SK-N-SH (cell line): ENCODE measurements around the gene RNF13.

ENCODE experiments used
- CTCF ChIP-seq: fragments of 200-600 bp; sonication (generic); IDR thresholded peaks from 2 replicates; pipeline ENCODE4 v1.6.1; 2017; ENCODE audit warnings: antibody characterized with exemption, mild to moderate bottlenecking, moderate library complexity
- EP300 ChIP-seq, 2 experiments: IDR thresholded peaks; 2 replicates each; pipeline versions ENCODE4 v1.4.0 to v1.6.1; 2012; ENCODE audit warnings: borderline replicate concordance in 1 of 2, low read depth in 1 of 2, low read length in 1 of 2
- EZH2phosphoT487 ChIP-seq: fragments of 200-600 bp; sonication (generic); IDR thresholded peaks from 2 replicates; pipeline ENCODE4 v1.6.1; 2017; ENCODE audit warnings: low read depth, mixed run types, mild to moderate bottlenecking, antibody characterized with exemption, moderate library complexity, borderline replicate concordance
- JUND ChIP-seq: IDR thresholded peaks from 2 replicates; pipeline ENCODE4 v1.4.0; 2012
- PBX3 ChIP-seq: IDR thresholded peaks from 2 replicates; pipeline ENCODE4; 2012
- POLR2AphosphoS5 ChIP-seq: IDR thresholded peaks from 2 replicates; pipeline ENCODE4 v1.6.1; 2012; ENCODE audit warnings: low read depth, low read length
- RAD21 ChIP-seq: IDR thresholded peaks from 2 replicates; pipeline ENCODE4 v1.6.1; 2012; ENCODE audit warnings: mild to moderate bottlenecking, low read length
- SIN3A ChIP-seq: IDR thresholded peaks from 2 replicates; pipeline ENCODE4 v1.6.1; 2012; ENCODE audit warnings: low read depth, mild to moderate bottlenecking, low read length, moderate library complexity, borderline replicate concordance
- SMC3 ChIP-seq: IDR thresholded peaks from 2 replicates; pipeline ENCODE4 v1.6.1; 2012; ENCODE audit warnings: low read depth, low read length, improper control_type of control experiment
- TCF12 ChIP-seq: IDR thresholded peaks from 2 replicates; pipeline ENCODE4 v1.4.0; 2012
- USF2 ChIP-seq: fragments of 150-350 bp; IDR thresholded peaks from 2 replicates; pipeline ENCODE4 v1.6.1; 2017; ENCODE audit warnings: antibody characterized with exemption, low read length, low read depth, borderline replicate concordance
- YY1 ChIP-seq: IDR thresholded peaks from 2 replicates; pipeline ENCODE4 v1.4.0; 2012; ENCODE audit warnings: low read depth, mild to moderate bottlenecking
- ZBTB33 ChIP-seq: IDR thresholded peaks from 2 replicates; pipeline ENCODE4 v1.4.0; 2012; ENCODE audit warnings: low read depth, borderline replicate concordance

GRCh38 chr3:149906036-149906435, 93.0 kb downstream of the RNF13 start:
- TF ChIP-seq EP300 (IDR thresholded peaks at IDR 0.05; ENCODE audit: borderline replicate concordance in 1 of 2, low read depth in 1 of 2, low read length in 1 of 2) = no peak
- TF ChIP-seq JUND = no peak
- TF ChIP-seq USF2 = no peak
- TF ChIP-seq SMC3 = no peak
- no peak for TF ChIP-seq TCF12
- TF ChIP-seq CTCF = no peak
- no peak for TF ChIP-seq RAD21
- TF ChIP-seq ZBTB33 = no peak
- no peak for TF ChIP-seq PBX3
- no peak for TF ChIP-seq POLR2AphosphoS5
- TF ChIP-seq SIN3A = no peak
- no peak for TF ChIP-seq YY1
- TF ChIP-seq EZH2phosphoT487 = no peak
